Skeletal muscle satellite cell (primary cell): Measurements from ENCODE around the gene CHD6.

Source experiments
- H3K27me3 ChIP-seq: 2 replicates; pipeline ENCODE4 v1.7.0; 2013; ENCODE audit warnings: low read length; ENCODE audit not compliant: control insufficient read depth, insufficient read depth
- H3K36me3 ChIP-seq: 2 replicates; pipeline ENCODE4 v1.7.0; 2013; ENCODE audit warnings: mild to moderate bottlenecking, control low read depth, low read length; ENCODE audit not compliant: insufficient read depth
- H3K4me1 ChIP-seq: 2 replicates; pipeline ENCODE4 v1.7.0; 2013; ENCODE audit warnings: low read length; ENCODE audit not compliant: control insufficient read depth, insufficient read depth
- H3K4me2 ChIP-seq: 2 replicates; pipeline ENCODE4 v1.7.0; 2013; ENCODE audit warnings: mild to moderate bottlenecking, low read length
- H3K4me3 ChIP-seq: 2 replicates; pipeline ENCODE4 v1.7.0; 2013; ENCODE audit warnings: low read length
- H3K9ac ChIP-seq: 2 replicates; pipeline ENCODE4 v1.7.0; 2013; ENCODE audit warnings: mild to moderate bottlenecking, low read depth, low read length, moderate library complexity
- H3K9me3 ChIP-seq: replicated peaks from 2 replicates; pipeline ENCODE4 v1.7.0; 2013; ENCODE audit warnings: mild to moderate bottlenecking, control low read depth, low read length

CHD6 gene

GRCh38 chr20:41365777-41366545, 252.2 kb downstream of the CHD6 start:
- peak overlapping the region; percentile 32 for H3K4me3 ChIP-seq
- H3K9ac ChIP-seq, result no peak overlapping the region
- peaks cover 45% of the 10 kb centered on the region for H3K27me3 ChIP-seq
- peaks cover 8% of the 10 kb centered on the region for H3K4me1 ChIP-seq
- no peaks in the 10 kb centered on the region for H3K36me3 ChIP-seq
- H3K9me3 ChIP-seq, result no peaks in the 10 kb centered on the region
- peak overlapping the region; percentile 73 for H3K4me2 ChIP-seq

- Histone ChIP-seq H3K9ac (no peak overlapping the region), H3K4me3 (no peak overlapping the region), H3K4me2 (peak overlapping the region; percentile 73), H3K4me1 (peaks cover 8% of the 10 kb centered on the region), H3K9me3 (no peaks in the 10 kb centered on the region), H3K27me3 (peaks cover 45% of the 10 kb centered on the region), H3K36me3 (no peaks in the 10 kb centered on the region)
Observed at GRCh38 chr20:41364967-41365765, 253.0 kb downstream of the CHD6 start.

DNA sequence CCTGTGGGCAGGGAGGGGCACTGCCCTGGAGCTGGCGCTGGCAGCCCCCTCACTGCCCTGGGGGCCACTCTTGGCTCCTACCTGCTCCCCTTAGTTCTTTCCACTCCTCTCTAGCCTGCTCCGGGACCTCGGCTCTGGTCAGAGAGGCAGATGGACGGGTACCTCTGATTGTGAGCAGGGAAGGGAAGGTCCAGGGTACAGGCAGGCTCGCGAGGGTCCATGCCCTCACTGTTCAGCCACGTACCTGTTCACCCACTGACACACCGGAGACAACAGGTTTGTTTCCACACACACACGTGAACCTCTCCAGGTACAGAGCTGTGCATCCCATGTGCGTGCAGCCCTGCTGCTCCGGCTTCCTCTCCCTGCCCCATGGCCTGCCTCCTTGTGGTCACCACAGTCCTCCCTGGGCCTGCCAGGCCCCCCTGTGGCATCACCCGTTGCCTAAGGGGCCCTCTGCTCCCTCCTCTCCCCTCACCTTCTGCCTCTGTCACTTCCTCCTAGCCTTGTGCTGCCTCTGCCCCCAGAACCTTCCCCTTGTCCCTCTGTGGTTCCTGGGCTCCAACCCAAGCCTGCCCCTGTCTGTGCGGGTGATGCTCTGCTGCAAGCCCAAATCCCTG, 253.8 kb downstream of the CHD6 start:
- H3K4me3 ChIP-seq, result no peak overlapping the region
- H3K36me3 ChIP-seq, result no peaks in the 10 kb centered on the region
- peaks cover 8% of the 10 kb centered on the region for H3K4me1 ChIP-seq
- peaks cover 39% of the 10 kb centered on the region for H3K27me3 ChIP-seq
- H3K9me3 ChIP-seq, result no peaks in the 10 kb centered on the region
- H3K4me2 ChIP-seq, result no peak overlapping the region
- H3K9ac ChIP-seq, result no peak overlapping the region

- peaks cover 36% of the 10 kb centered on the region for H3K27me3 ChIP-seq
- no peak overlapping the region for H3K4me3 ChIP-seq
- H3K4me2 ChIP-seq, result no peak overlapping the region
- no peaks in the 10 kb centered on the region for H3K9me3 ChIP-seq
- peaks cover 8% of the 10 kb centered on the region for H3K4me1 ChIP-seq
- peaks cover 2% of the 10 kb centered on the region for H3K36me3 ChIP-seq
- H3K9ac ChIP-seq, result no peak overlapping the region
Observed at GRCh38 chr20:41363601-41364000, 254.6 kb downstream of the CHD6 start.

- peaks cover 33% of the 10 kb centered on the region for H3K27me3 ChIP-seq
- no peak overlapping the region for H3K9ac ChIP-seq
- H3K4me3 ChIP-seq, result no peak overlapping the region
Observed at GRCh38 chr20:41362748-41363140, 255.4 kb downstream of the CHD6 start.

GRCh38 chr20:41361757-41362747, 256.1 kb downstream of the CHD6 start:
- no peak overlapping the region for H3K4me3 ChIP-seq
- H3K9ac ChIP-seq, result no peak overlapping the region

More at GRCh38 chr20:41362748-41363140, 255.4 kb downstream of the CHD6 start:
- H3K36me3 ChIP-seq, result peaks cover 9% of the 10 kb centered on the region
- peaks cover 8% of the 10 kb centered on the region for H3K4me1 ChIP-seq
- H3K9me3 ChIP-seq, result no peaks in the 10 kb centered on the region
- no peak overlapping the region for H3K4me2 ChIP-seq

DNA sequence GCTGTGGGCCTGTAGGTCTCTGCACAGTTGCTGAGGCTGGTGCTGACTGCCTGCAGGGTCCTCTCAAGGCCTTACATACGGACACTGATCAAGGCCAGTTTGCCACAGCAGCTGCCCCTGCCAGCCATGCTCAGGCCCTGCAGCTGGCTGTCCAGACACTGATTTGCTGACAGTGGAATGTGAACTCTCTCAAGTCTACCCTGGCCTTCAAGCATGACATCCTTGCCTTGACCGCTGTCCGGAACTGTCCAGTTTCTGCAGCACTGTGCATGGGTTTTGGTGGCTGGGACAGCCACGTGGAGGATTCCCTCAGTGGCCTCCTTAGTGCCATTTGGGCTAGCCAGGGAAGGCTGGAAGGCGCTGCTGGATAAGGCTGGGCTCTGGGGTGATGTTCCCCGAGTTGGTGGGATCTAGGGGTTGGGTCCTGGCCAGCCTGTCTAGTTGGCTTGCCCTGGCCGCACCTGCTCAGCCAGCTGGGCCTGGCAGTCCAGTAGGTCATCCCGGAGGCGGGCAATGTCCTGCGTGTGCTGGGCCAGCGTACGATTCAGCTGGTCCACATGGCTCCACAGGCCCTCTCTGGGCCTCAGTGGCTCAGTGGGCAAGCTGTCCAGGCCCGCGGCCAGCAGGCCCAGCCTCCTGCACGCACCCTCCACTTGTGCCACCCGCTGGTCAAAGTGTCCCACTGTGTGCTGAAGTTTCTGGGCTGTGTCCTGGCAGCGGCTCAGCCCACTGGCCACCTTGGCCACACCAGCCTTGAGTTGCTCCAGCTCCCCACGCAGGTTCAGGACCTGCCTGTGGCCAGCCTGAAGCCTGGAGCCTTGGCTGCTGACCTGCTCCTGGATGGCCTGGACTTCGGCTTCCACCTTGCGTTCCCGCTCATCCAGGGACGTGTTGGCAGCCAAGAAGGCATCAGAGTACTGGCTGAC, 257.1 kb downstream of the CHD6 start:
- Histone ChIP-seq H3K9me3 (no peaks in the 10 kb centered on the region), H3K4me3 (no peak overlapping the region), H3K9ac (no peak overlapping the region), H3K36me3 (peaks cover 20% of the 10 kb centered on the region), H3K4me2 (no peak overlapping the region), H3K4me1 (peaks cover 7% of the 10 kb centered on the region), H3K27me3 (peaks cover 22% of the 10 kb centered on the region)

More at GRCh38 chr20:41361757-41362747, 256.1 kb downstream of the CHD6 start:
- H3K9me3 ChIP-seq, result no peaks in the 10 kb centered on the region
- no peak overlapping the region for H3K4me2 ChIP-seq
- H3K27me3 ChIP-seq, result peaks cover 26% of the 10 kb centered on the region
- peaks cover 14% of the 10 kb centered on the region for H3K36me3 ChIP-seq
- H3K4me1 ChIP-seq, result peaks cover 8% of the 10 kb centered on the region

GRCh38 chr20:41359541-41360011, 258.6 kb downstream of the CHD6 start:
- Histone ChIP-seq H3K9ac (no peak overlapping the region), H3K9me3 (no peaks in the 10 kb centered on the region), H3K4me3 (no peak overlapping the region), H3K4me2 (no peak overlapping the region), H3K4me1 (no peaks in the 10 kb centered on the region), H3K36me3 (peaks cover 24% of the 10 kb centered on the region), H3K27me3 (peaks cover 7% of the 10 kb centered on the region)

- H3K4me3 ChIP-seq, result no peak overlapping the region
- H3K4me1 ChIP-seq, result no peaks in the 10 kb centered on the region
- H3K4me2 ChIP-seq, result no peak overlapping the region
- H3K9me3 ChIP-seq, result no peaks in the 10 kb centered on the region
- H3K27me3 ChIP-seq, result no peaks in the 10 kb centered on the region
- H3K9ac ChIP-seq, result no peak overlapping the region
- H3K36me3 ChIP-seq, result peaks cover 28% of the 10 kb centered on the region
Observed at GRCh38 chr20:41358717-41359116, 259.5 kb downstream of the CHD6 start.

GRCh38 chr20:41358230-41358629, 259.9 kb downstream of the CHD6 start:
- Histone ChIP-seq H3K4me3 (no peak overlapping the region), H3K4me1 (no peaks in the 10 kb centered on the region), H3K9me3 (no peaks in the 10 kb centered on the region), H3K9ac (no peak overlapping the region), H3K36me3 (peaks cover 28% of the 10 kb centered on the region), H3K27me3 (no peaks in the 10 kb centered on the region), H3K4me2 (no peak overlapping the region)
